T-helper 1 cell treated with Interleukin-12 subunit alpha and Interleukin-12 subunit beta and Interleukin-4 antibody, amounts not matched to agents 30 ng/mL and 1 ng/mL, for 36 hours (primary cell): ENCODE measurements around the gene ZNF19. TPM values are rescaled to one million over a fixed set of nuclear protein-coding genes. Genes with fewer than 3 reads are reported as not detected.

Experiments used
- total RNA-seq: library from RNA; stranded (reverse); gene quantifications from 2 replicates; pipeline ENCODE4 v1.2.3, GENCODE V29; 2022

Gene ZNF19
- total RNA-seq, 1 donor from 2014 or later = 2.0 TPM

Other genes with a start within 250 kb of the ZNF19 start
- 19.8 and 24.4 TPM in 2 replicates for gene CMTR2, start 199.9 kb downstream of the ZNF19 start, total RNA-seq
- gene CALB2, start 130.6 kb downstream of the ZNF19 start, total RNA-seq = not detected in 2 replicates
- not detected in 2 replicates for gene TLE7, start 47.3 kb downstream of the ZNF19 start, total RNA-seq
- 5.1 TPM in 2 replicates for gene ZNF23, start 27.1 kb downstream of the ZNF19 start, total RNA-seq
- gene CHST4, start 37.1 kb upstream of the ZNF19 start, total RNA-seq = not detected in 2 replicates
- not detected in 2 replicates for gene TAT, start 87.8 kb upstream of the ZNF19 start, total RNA-seq
- gene MARVELD3, start 136.9 kb upstream of the ZNF19 start, total RNA-seq = not detected in 2 replicates
- 8.4 and 8.9 TPM in 2 replicates for gene PHLPP2, start 235.4 kb upstream of the ZNF19 start, total RNA-seq